Thymus (tissue), 14 donors: ENCODE measurements around the gene SH3RF3. TPM values are rescaled to one million over a fixed set of nuclear protein-coding genes. Genes with fewer than 3 reads are reported as not detected.

Experiments used
- DNase-seq, 9 donors: peaks; one replicate each; pipeline ENCODE4 v3.0.0-alpha.2; 2013; ENCODE audit warnings: low spot score in 9 of 9, low read depth in 6 of 9, missing footprints in 1 of 9
- H3K27ac ChIP-seq, 2 donors: one replicate each; pipeline ENCODE4 v1.5.1; 2013; ENCODE audit warnings: control low read depth in 1 of 2, low read depth in 1 of 2, low read length in 1 of 2, mild to moderate bottlenecking in 1 of 2, moderate library complexity in 1 of 2
- H3K27me3 ChIP-seq, 2 donors: one replicate each; pipeline ENCODE4 v1.5.1; 2013; ENCODE audit warnings: low read length in 1 of 2; ENCODE audit not compliant: control insufficient read depth in 2 of 2, insufficient read depth in 1 of 2
- H3K36me3 ChIP-seq, 2 donors: one replicate each; pipeline ENCODE4 v1.5.1; 2013; ENCODE audit warnings: low read length in 1 of 2, mild to moderate bottlenecking in 1 of 2, moderate library complexity in 1 of 2; ENCODE audit not compliant: control insufficient read depth in 2 of 2, insufficient read depth in 2 of 2
- H3K4me1 ChIP-seq, 2 donors: one replicate each; pipeline ENCODE4 v1.5.1; 2013; ENCODE audit warnings: low read length in 2 of 2; ENCODE audit not compliant: control insufficient read depth in 2 of 2, insufficient read depth in 2 of 2
- H3K4me3 ChIP-seq, 2 donors: one replicate each; pipeline ENCODE4 v1.5.1; 2013; ENCODE audit warnings: low read length in 2 of 2, control low read depth in 1 of 2, mild to moderate bottlenecking in 1 of 2
- H3K9me3 ChIP-seq, 2 donors: one replicate each; pipeline ENCODE4 v1.5.1; 2013; ENCODE audit warnings: low read length in 1 of 2, mild to moderate bottlenecking in 1 of 2; ENCODE audit not compliant: control insufficient read depth in 2 of 2, insufficient read depth in 1 of 2
- WGBS: extraction: QIAGEN DNeasy Blood & Tissue Kit; methylation state at CpG from one replicate; pipeline ENCODE4 v1.1.7; 2013; 5-methylcytosine and 5-hydroxymethylcytosine counted together
- long read RNA-seq, 10 donors: transcript quantifications; one replicate each; lab custom pipeline, GENCODE V29; 2026
- polyA plus RNA-seq: library from polyadenylated mRNA; stranded (reverse); fragments of 200-250 nt; gene quantifications from one replicate; pipeline ENCODE4 v1.2.3, GENCODE V29; 2013
- total RNA-seq: library from RNA; stranded (reverse); fragments of 120-200 nt; gene quantifications from one replicate; pipeline ENCODE4 v1.2.4, GENCODE V29; 2013
- donor health status: healthy.

The SH3RF3 gene
- total RNA-seq: 3.2 TPM
- 8.2 TPM for polyA plus RNA-seq
- long read RNA-seq, donor 1: 0 reads
- long read RNA-seq, donor 2, partial matches to known transcripts: 27 of 41 reads
- long read RNA-seq, donor 2, other reads (novel, unspliced or antisense): 14 of 41 reads
- long read RNA-seq, donor 3: 0 reads
- long read RNA-seq, donor 4: 0 reads
- long read RNA-seq, donor 5: 0 reads
- long read RNA-seq, donor 6: 0 reads
- long read RNA-seq, donor 7: 0 reads
- long read RNA-seq, donor 8: 0 reads
- long read RNA-seq, donor 9: 0 reads
- long read RNA-seq, donor 10: 0 reads

DNA sequence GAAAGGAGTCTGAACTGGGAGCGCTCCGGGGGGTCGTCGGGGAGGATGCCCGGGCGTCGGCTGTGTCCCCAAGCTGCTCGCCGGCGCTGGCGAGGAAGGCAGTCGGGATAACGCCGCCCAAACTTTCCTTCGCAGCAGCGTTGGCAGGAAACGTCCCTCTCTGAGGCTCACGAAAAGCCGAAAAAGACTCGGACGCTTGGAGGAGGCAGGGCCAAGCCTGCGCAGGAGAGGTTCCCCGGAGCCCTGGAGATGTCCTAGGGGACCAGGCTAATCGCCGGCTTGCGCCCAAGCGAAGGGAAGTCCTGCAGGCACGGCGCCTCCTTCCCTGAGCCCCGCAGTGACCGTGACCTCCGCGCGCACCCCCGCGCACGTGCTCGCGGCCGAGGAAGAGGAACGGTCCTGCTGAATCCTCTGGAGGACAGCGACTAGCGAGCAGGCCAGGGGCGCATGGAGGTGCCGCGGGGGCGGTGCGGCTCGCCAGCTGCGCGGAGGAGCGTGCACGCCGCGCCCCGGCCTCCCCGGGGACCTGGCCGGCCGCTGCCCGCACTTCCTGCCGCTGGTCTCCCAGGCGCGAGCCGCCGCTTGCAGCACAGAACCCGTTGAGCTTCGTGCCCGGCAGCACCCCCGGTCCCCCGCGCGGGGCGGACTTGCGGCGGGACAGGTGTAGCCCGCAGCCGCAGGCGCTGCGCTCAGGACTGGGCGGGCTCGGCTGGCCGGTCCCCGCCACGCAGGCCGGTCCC, at the start of gene SH3RF3:
Gene SH3RF3, plus strand, starts transcription at position 590 of the 740 bp plus-strand sequence.
- peak within 1 kb of the TSS; percentile 46 to 55 for H3K4me3 ChIP-seq
- H3K4me1 ChIP-seq: peaks cover 0 to 5% of the 10 kb centered on the region in 2 donors
- H3K27ac ChIP-seq: peak within 1 kb of the TSS in 1 of 2 donors; percentile 52
- H3K9me3 ChIP-seq: peaks cover 0 to 4% of the 10 kb centered on the region in 2 donors
- H3K36me3 ChIP-seq: no peaks in the 10 kb centered on the region
- H3K27me3 ChIP-seq: peaks cover 48 to 74% of the 10 kb centered on the region in 2 donors
- DNase-seq: peak in 2 of 9 donors; percentile 13 to 36
- 1% methylated on average over 85 of the region's 85 CpGs for WGBS

GRCh38 chr2:109079590-109079989, 49.4 kb upstream of the SH3RF3 start:
- no peak for DNase-seq
- Histone ChIP-seq H3K36me3 (no peaks in the 10 kb centered on the region), H3K27ac (no peak overlapping the region), H3K9me3 (no peaks in the 10 kb centered on the region), H3K27me3 (no peaks in the 10 kb centered on the region), H3K4me3 (no peak overlapping the region), H3K4me1 (no peaks in the 10 kb centered on the region)
- WGBS: 96% methylated on average over 6 of the region's 6 CpGs

DNA sequence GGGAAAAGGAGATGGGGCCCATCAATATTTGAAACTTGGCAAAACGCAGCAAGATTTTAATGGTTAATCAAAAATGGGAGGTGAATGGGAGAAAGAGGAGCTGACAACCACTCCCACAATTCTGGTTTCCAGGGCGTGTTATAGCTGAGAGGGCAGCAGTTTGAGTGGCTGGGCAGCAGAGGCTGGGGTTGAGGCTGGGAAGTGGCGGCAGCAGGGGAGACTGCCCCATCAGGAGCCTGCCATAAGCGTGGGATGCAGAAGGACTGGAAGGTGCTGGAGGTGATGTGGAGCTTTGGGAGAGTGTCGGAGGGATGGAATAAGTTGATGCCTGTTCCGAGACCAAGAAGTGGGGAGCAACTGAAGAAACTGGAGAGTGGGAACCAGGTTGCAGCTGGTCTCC, 48.9 kb upstream of the SH3RF3 start:
- H3K4me1 ChIP-seq: no peaks in the 10 kb centered on the region
- H3K27ac ChIP-seq: no peak overlapping the region
- no peak overlapping the region for H3K4me3 ChIP-seq
- H3K27me3 ChIP-seq: no peaks in the 10 kb centered on the region
- WGBS: 97% methylated on average over 6 of the region's 6 CpGs
- no peaks in the 10 kb centered on the region for H3K36me3 ChIP-seq
- no peaks in the 10 kb centered on the region for H3K9me3 ChIP-seq
- DNase-seq: no peak

DNA sequence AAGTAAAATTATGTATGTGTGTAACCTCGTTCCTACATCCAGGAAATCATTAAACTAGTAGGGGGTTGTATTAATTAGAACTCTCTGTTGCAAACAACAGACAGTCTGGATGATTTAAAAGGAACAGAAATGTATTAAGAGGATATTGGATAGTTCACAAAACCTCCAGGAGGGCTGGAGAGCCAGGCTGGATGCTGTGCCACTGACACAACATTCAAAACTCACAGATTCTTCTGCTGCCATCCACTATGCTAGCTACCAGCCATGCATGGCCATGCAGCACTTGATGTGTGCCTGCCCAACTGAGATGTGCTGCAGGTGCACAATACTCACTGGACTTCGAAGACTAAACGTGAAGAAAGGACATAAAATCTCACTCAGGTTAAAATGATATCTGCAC, 48.2 kb upstream of the SH3RF3 start:
- Histone ChIP-seq H3K4me1 (no peaks in the 10 kb centered on the region), H3K27me3 (no peaks in the 10 kb centered on the region), H3K9me3 (no peaks in the 10 kb centered on the region), H3K27ac (no peak overlapping the region), H3K4me3 (no peak overlapping the region), H3K36me3 (no peaks in the 10 kb centered on the region)
- DNase-seq: no peak
- WGBS: 84% methylated on average over 3 of the region's 3 CpGs

- Histone ChIP-seq H3K27ac (no peak overlapping the region), H3K4me3 (no peak overlapping the region), H3K36me3 (no peaks in the 10 kb centered on the region), H3K4me1 (no peaks in the 10 kb centered on the region), H3K27me3 (no peaks in the 10 kb centered on the region), H3K9me3 (no peaks in the 10 kb centered on the region)
- no peak for DNase-seq
- 90% methylated on average over 8 of the region's 8 CpGs for WGBS
Observed at GRCh38 chr2:109081374-109081773, 47.6 kb upstream of the SH3RF3 start.

GRCh38 chr2:109083771-109084170, 45.2 kb upstream of the SH3RF3 start:
- H3K9me3 ChIP-seq: no peaks in the 10 kb centered on the region
- H3K36me3 ChIP-seq: no peaks in the 10 kb centered on the region
- no peak overlapping the region for H3K4me3 ChIP-seq
- H3K27ac ChIP-seq: no peak overlapping the region
- no peaks in the 10 kb centered on the region for H3K4me1 ChIP-seq
- over 99% methylated on average over 4 of the region's 4 CpGs for WGBS
- DNase-seq: no peak
- no peaks in the 10 kb centered on the region for H3K27me3 ChIP-seq

DNA sequence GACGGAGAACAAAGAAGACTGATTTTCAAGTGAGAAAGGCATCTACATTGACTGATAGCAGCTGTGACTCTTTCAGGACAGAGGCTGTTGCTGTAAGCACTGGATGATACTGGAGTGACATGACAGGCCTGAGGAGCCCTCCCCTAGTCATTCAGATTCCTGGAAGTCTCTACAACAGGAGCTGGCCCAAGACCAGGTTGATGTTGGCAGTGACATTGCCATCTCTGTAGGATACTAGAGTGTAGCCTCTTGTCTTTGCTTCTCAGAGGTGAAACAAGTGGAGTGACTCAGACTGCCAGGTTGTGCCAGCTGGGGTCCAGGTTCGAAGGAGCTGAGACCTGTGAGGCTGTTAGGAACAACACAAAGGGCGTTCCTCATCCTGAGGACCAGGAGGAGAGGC, 44.7 kb upstream of the SH3RF3 start:
- Histone ChIP-seq H3K27ac (no peak overlapping the region), H3K4me1 (no peaks in the 10 kb centered on the region), H3K9me3 (no peaks in the 10 kb centered on the region), H3K4me3 (no peak overlapping the region), H3K27me3 (no peaks in the 10 kb centered on the region), H3K36me3 (no peaks in the 10 kb centered on the region)
- no peak for DNase-seq
- WGBS: 98% methylated on average over 3 of the region's 3 CpGs

DNA sequence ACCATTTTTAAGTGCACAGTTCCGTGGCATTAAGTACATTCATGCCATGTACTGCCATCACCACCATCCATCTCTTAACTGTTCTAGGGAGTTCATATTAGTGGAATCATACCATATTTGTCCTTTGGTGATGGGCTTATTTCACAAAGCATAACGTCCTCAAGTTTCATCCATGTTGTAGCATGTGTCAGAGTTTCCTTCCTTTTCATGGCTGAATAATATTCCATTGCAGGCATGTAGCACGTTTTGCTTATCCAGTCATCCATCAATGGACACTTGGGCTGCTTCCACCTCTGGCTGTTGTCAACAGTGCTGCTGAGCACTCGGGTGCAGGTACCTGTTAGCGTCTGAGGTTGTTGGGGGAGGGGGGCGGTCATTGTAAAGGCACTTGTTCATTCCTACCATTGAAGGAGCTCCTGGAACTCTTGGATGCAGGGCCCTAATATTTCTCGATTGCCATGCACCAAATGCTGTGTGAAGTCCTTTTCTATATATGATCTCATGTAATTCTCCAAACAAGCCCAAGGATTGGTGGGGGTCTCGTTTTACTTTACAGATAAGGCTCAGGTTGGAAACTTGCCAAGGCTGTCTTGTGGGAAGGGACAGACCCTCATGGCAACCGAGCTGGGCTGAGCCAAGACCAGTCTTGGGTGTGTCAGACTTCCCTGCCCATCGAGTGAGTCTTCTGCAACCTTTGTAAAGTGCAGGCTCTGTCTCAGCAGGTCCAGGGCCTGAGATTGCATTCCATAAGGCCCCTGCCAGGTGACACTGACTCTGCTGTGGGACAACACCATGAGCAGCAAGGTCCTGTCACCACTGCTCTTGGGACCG, 42.9 kb upstream of the SH3RF3 start:
- no peaks in the 10 kb centered on the region for H3K36me3 ChIP-seq
- no peak for DNase-seq
- 94% methylated on average over 11 of the region's 11 CpGs for WGBS
- H3K27me3 ChIP-seq: no peaks in the 10 kb centered on the region
- H3K4me1 ChIP-seq: no peaks in the 10 kb centered on the region
- no peak overlapping the region for H3K27ac ChIP-seq
- no peaks in the 10 kb centered on the region for H3K9me3 ChIP-seq
- H3K4me3 ChIP-seq: no peak overlapping the region

- 95% methylated on average over 2 of the region's 2 CpGs for WGBS
- H3K36me3 ChIP-seq: no peaks in the 10 kb centered on the region
- H3K9me3 ChIP-seq: no peaks in the 10 kb centered on the region
- H3K27ac ChIP-seq: no peak overlapping the region
- H3K4me3 ChIP-seq: no peak overlapping the region
- H3K27me3 ChIP-seq: no peaks in the 10 kb centered on the region
- no peaks in the 10 kb centered on the region for H3K4me1 ChIP-seq
- no peak for DNase-seq
Observed at GRCh38 chr2:109086743-109087020, 42.3 kb upstream of the SH3RF3 start.
